C4-2B (cell line): ENCODE measurements around the gene RHEB.

Experiments
- H3K27ac ChIP-seq: fragments of 450-650 bp; 2 replicates; pipeline ENCODE4 v1.5.1; 2017
- CTCF ChIP-seq: fragments of 450-650 bp; conservative IDR thresholded peaks from 2 replicates; pipeline ENCODE4 v1.5.1; 2017; ENCODE audit warnings: mild to moderate bottlenecking
- ZFX ChIP-seq: fragments of 450-650 bp; IDR thresholded peaks from 2 replicates; pipeline ENCODE4 v1.6.1; 2017

RHEB gene

GRCh38 chr7:151438864-151439601, 80.7 kb downstream of the RHEB start:
- TF ChIP-seq CTCF, result no peak
- no peak for TF ChIP-seq ZFX
- H3K27ac ChIP-seq, result no peak overlapping the region

DNA sequence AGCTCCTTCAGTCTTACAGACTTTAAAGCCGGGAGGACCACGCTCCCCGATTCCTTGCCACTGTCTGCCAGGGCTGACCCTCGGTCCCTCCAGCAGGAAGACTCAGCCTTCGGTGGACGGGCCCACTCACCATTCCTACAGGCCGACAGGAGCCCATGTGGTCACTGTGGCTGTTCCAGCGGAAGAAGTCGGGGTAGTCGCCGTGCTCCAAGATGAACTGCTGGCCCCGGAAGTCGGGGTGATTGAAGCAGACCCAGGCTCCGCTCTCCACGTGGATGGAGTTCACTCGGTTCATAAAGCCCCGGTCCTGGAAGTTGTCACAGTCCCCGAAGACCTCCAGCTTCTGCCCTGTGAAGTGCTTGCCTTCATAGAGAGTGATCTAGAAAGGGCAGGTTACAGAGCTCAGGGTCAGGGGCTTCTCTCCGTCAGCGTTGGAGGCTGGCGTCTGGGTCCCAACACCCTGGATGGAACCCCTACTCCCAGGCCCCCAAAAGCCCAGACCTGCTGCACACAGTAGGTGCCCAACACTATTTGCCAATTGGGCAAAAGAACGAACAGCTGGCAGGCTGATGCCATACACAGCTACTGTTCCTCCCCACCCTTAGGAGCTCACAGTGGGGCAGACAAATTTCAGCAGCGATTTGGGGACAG, 81.7 kb downstream of the RHEB start:
- no peak overlapping the region for H3K27ac ChIP-seq
- TF ChIP-seq ZFX, result no peak
- TF ChIP-seq CTCF, result no peak

- H3K27ac ChIP-seq, result no peak overlapping the region
- TF ChIP-seq ZFX, result no peak
- TF ChIP-seq CTCF, result no peak
Measured at GRCh38 chr7:151437159-151437553, 82.5 kb downstream of the RHEB start.

- no peak for TF ChIP-seq ZFX
- no peak for TF ChIP-seq CTCF
- no peak overlapping the region for H3K27ac ChIP-seq
Measured at GRCh38 chr7:151436446-151437158, 83.1 kb downstream of the RHEB start.

DNA sequence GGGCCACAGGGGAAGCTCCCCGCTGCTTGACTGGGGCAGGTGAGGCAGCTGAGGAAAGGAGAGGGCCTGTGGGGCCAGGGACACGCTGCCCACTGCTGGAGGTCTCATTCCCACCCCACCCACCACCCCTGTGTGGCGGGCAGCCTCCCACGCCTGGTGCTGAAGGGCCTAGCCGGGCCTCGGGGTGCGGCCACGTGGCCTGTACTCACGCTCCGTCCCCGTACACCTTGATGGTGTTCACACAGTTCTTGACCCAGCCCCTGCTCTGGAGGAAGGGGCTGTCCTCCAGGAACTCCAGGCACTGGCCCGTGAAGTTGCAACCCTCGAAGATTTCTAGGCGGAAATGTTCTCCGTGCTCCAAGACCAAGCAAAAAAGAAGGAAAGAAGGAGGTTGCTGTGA, 83.7 kb downstream of the RHEB start:
- TF ChIP-seq CTCF (no peak), ZFX (no peak)
- no peak overlapping the region for H3K27ac ChIP-seq

GRCh38 chr7:151435103-151435916, 84.4 kb downstream of the RHEB start:
- TF ChIP-seq ZFX (no peak), CTCF (no peak)
- H3K27ac ChIP-seq, result no peak overlapping the region
